GM12892 (cell line): Measurements from ENCODE around the gene ABCA7.

Source experiments
- DNase-seq: peaks from one replicate; pipeline ENCODE4 v3.0.0; 2011; ENCODE audit not compliant: insufficient read length
- FAIRE-seq: peaks from 2 replicates; lab custom pipeline; 2011; peaks lifted over from hg19 to GRCh38; lab: Jason Lieb, UNC
- POLR2A ChIP-seq: IDR thresholded peaks from 2 replicates; pipeline ENCODE4 v1.6.1; 2011; ENCODE audit warnings: low read depth, low read length, control low read depth
- POLR2AphosphoS5 ChIP-seq: IDR thresholded peaks from 2 replicates; pipeline ENCODE4 v1.6.1; 2011; ENCODE audit warnings: low read depth, low read length, control low read depth
- TAF1 ChIP-seq: IDR thresholded peaks from 2 replicates; pipeline ENCODE4 v1.6.1; 2011; ENCODE audit warnings: low read depth, mild to moderate bottlenecking, control low read depth, low read length, borderline replicate concordance

The ABCA7 gene

DNA sequence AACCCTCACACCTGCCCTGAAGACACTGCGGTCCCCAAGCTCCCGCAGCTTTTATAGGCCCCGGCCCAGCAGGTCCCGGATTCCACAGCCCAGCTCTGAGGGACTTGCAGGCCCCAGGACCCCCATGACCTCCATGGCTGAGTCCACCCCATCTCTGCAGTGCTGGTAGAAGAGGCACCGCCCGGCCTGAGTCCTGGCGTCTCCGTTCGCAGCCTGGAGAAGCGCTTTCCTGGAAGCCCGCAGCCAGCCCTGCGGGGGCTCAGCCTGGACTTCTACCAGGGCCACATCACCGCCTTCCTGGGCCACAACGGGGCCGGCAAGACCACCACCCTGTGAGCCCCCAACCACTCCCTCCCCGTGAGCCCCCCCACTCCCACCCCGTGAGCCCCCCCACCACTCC lies 9.2 kb downstream of the ABCA7 start:
- no peak for TF ChIP-seq POLR2AphosphoS5
- no peak for TF ChIP-seq POLR2A
- no peak for TF ChIP-seq TAF1
- FAIRE-seq (no peak), DNase-seq (no peak)

GRCh38 chr19:1049800-1050199 lies 9.9 kb downstream of the ABCA7 start:
- DNase-seq (no peak), FAIRE-seq (no peak)
- TF ChIP-seq TAF1 (no peak), POLR2AphosphoS5 (no peak), POLR2A (no peak)

DNA sequence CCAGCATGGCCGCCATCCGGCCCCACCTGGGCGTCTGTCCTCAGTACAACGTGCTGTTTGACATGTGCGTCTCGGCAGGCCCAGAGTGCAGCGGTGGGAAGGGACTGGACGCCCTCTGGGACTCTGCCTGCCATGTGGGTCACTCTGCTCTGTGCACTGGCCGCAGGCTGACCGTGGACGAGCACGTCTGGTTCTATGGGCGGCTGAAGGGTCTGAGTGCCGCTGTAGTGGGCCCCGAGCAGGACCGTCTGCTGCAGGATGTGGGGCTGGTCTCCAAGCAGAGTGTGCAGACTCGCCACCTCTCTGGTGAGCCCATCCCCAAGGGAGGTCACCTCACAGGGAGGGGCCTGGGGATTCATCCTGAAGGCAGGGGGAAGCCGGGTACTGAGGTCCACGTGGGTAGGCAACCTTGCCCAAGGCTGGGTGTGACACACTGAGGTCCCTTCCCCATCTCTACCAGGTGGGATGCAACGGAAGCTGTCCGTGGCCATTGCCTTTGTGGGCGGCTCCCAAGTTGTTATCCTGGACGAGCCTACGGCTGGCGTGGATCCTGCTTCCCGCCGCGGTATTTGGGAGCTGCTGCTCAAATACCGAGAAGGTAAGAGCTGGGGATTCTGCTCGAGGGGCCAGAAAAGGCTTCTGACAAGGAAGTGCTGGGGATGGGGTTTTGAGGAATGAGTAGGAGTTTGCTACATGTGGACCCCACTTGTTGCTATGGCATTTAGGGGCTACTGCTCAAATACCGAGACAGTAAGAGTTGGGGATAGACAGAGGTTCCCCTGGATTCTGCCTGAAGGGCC lies 11.3 kb downstream of the ABCA7 start:
- FAIRE-seq (no peak), DNase-seq (no peak)
- TF ChIP-seq POLR2A (no peak), TAF1 (no peak), POLR2AphosphoS5 (no peak)

DNA sequence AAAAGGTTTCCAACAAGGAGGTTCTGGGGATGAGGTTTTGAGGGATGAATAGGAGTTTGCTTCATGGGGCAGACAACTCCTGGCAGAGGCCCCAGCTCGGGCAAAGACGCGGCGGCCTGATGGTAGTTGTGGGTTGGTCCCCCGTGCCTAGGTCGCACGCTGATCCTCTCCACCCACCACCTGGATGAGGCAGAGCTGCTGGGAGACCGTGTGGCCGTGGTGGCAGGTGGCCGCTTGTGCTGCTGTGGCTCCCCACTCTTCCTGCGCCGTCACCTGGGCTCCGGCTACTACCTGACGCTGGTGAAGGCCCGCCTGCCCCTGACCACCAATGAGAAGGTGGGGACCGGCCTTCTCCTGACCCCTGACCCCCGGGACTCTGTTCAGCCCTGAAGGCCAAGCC lies 11.9 kb downstream of the ABCA7 start:
- DNase-seq (no peak), FAIRE-seq (no peak)
- TF ChIP-seq POLR2A = no peak

DNA sequence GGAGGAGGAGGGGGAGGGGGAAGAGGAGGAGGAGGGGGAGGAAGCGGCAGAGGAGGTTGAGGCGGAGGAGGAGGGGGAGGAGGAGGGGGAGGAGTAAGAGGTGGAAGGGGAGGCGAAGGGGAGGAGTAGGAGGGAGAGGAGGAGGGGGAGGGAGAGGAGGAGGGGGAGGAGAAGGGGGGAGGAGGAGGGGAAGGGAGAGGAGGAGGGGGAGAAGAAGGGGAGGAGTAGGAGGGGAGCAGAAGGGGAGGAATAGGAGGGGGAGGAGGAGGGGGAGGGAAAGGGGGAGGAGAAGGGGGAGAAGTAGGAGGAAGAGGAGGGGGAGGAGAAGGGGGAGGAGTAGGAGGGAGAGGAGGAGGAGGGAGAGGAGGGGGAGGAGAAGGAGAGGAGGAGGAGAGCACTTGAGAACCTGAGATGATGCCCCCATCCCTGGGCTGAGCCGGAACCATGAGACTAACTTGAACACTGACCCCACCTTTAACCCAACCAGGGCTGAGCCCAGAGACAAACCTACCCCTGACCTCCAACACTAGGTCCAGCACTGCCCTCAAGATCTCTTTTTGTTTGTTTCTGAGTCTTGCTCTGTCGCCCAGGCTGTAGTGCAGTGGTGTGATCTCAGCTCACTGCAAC lies 12.6 kb downstream of the ABCA7 start:
- TF ChIP-seq POLR2AphosphoS5 = no peak
- TF ChIP-seq POLR2A = no peak
- no peak for TF ChIP-seq TAF1
- FAIRE-seq = no peak
- no peak for DNase-seq

GRCh38 chr19:1053176-1054101 lies 13.5 kb downstream of the ABCA7 start:
- TF ChIP-seq POLR2AphosphoS5 (no peak), POLR2A (no peak), TAF1 (no peak)
- FAIRE-seq (no peak), DNase-seq (no peak)

- TF ChIP-seq TAF1 (no peak), POLR2A (no peak), POLR2AphosphoS5 (no peak)
- no peak for FAIRE-seq
Observed at GRCh38 chr19:1054102-1055027, 14.5 kb downstream of the ABCA7 start.

DNA sequence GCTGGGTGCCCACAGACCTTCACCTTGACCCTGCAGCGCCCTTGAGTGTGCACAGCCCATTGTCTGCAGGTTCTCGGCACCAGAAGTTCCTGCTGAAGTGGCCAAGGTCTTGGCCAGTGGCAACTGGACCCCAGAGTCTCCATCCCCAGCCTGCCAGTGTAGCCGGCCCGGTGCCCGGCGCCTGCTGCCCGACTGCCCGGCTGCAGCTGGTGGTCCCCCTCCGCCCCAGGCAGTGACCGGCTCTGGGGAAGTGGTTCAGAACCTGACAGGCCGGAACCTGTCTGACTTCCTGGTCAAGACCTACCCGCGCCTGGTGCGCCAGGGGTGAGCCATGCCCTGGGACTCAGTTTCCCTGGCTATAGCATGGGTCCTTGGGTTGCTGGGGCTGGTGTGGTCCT lies 15.1 kb downstream of the ABCA7 start:
- TF ChIP-seq TAF1 = no peak
- TF ChIP-seq POLR2A = no peak
- TF ChIP-seq POLR2AphosphoS5 = no peak
- FAIRE-seq (no peak), DNase-seq (no peak)

More at GRCh38 chr19:1054102-1055027, 14.5 kb downstream of the ABCA7 start:
- DNase-seq = no peak

DNA sequence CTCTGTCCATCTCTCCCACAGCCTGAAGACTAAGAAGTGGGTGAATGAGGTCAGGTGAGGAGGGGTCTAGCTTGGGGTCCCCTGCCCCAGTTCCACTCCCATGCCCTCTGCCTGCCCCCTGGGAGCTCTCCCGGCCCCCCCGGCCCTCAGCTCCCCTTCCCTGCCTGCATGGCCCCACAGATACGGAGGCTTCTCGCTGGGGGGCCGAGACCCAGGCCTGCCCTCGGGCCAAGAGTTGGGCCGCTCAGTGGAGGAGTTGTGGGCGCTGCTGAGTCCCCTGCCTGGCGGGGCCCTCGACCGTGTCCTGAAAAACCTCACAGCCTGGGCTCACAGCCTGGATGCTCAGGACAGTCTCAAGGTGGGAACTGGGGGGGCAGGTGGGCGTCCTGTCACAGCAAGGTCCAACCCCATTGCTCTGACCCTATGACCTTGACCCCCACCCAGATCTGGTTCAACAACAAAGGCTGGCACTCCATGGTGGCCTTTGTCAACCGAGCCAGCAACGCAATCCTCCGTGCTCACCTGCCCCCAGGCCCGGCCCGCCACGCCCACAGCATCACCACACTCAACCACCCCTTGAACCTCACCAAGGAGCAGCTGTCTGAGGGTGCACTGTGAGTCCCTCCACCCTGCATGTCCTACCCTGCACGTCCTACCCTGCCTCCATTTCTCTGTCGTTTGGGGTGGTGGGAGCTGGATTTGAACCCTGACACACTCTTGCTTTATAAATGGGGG lies 16.1 kb downstream of the ABCA7 start:
- DNase-seq (no peak), FAIRE-seq (no peak)
- no peak for TF ChIP-seq POLR2AphosphoS5
- no peak for TF ChIP-seq POLR2A
- no peak for TF ChIP-seq TAF1
